Measurements from ENCODE around the gene ZC3H6.

GRCh38 chr2:112343827-112344585 lies 68.6 kb downstream of the ZC3H6 start:
- TF ChIP-seq CTCF (IDR thresholded peaks at IDR 0.05) (no peak), POLR2AphosphoS5 (IDR thresholded peaks at IDR 0.05) (no peak)

Data from breast epithelium (tissue), 3 donors.